LNCaP clone FGC (cell line): Measurements from ENCODE around the gene OLFM1.

Source experiments
- DNase-seq: peaks from one replicate; pipeline ENCODE4 v3.0.0-alpha.2; 2011; ENCODE audit warnings: low read depth
- H3K4me3 ChIP-seq: 2 replicates; pipeline ENCODE4 v1.5.1; 2011; ENCODE audit warnings: mild to moderate bottlenecking, low read depth, low read length, control low read depth
- CTCF ChIP-seq: IDR thresholded peaks from 2 replicates; pipeline ENCODE4 v1.5.1; 2012; ENCODE audit warnings: mild to moderate bottlenecking; ENCODE audit not compliant: control insufficient read depth, insufficient read depth; ENCODE audit errors: extremely low read depth

OLFM1 gene

DNA sequence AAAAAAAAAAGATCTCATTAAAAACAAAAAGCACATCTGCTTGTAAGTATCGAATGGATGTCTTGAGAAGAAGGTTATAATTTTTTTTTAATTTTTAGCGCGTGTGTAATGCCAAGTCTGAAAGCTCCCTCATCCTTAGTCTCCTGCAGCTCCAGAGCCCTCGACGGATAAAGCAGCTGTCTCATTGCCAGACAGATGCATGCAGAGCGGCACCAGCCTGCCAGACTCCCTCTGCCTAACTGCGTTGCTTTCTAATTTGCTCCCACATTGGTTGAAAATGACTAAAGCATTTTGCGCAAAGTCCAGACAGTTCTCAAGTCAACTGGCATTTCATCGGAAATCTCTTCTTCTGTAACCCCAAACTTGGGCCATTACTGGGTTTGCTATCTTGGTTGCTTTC, 29.4 kb downstream of the OLFM1 start:
- DNase-seq: no peak
- no peak overlapping the region for H3K4me3 ChIP-seq

DNA sequence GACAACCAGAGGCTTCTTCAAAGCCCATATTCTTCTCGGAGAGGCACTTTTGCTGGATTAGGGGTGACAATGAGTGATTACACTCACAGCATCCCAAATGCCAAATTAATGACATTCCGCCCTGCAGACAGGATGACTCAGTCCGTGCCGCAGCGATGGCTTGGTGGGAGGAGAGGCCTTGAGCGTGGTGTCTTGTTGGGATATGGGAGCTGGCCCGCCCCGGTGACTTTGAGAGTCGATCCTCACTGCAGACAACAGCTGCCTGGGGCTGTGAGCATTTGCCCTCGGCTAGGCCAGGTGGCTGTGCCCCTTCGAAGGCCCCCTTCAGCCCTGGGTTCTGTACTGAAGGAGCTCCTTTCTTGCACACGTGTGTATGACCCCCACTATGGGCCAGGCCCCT, 29.8 kb downstream of the OLFM1 start:
- no peak for TF ChIP-seq CTCF

More for the DNA sequence above, 29.4 kb downstream of the OLFM1 start:
- no peak for TF ChIP-seq CTCF

DNA sequence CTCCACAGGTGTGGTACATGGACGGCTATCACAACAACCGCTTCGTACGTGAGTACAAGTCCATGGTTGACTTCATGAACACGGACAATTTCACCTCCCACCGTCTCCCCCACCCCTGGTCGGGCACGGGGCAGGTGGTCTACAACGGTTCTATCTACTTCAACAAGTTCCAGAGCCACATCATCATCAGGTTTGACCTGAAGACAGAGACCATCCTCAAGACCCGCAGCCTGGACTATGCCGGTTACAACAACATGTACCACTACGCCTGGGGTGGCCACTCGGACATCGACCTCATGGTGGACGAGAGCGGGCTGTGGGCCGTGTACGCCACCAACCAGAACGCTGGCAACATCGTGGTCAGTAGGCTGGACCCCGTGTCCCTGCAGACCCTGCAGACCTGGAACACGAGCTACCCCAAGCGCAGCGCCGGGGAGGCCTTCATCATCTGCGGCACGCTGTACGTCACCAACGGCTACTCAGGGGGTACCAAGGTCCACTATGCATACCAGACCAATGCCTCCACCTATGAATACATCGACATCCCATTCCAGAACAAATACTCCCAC, 32.1 kb downstream of the OLFM1 start:
- DNase-seq: no peak
- TF ChIP-seq CTCF: no peak
- no peak overlapping the region for H3K4me3 ChIP-seq

More for the DNA sequence above, 29.8 kb downstream of the OLFM1 start:
- H3K4me3 ChIP-seq: no peak overlapping the region
- no peak for DNase-seq

- TF ChIP-seq CTCF: no peak
- no peak for DNase-seq
- no peak overlapping the region for H3K4me3 ChIP-seq
Observed at GRCh38 chr9:135120249-135120648, 32.8 kb downstream of the OLFM1 start.

- no peak for DNase-seq
- no peak for TF ChIP-seq CTCF
- H3K4me3 ChIP-seq: no peak overlapping the region
Observed at GRCh38 chr9:135122316-135122715, 34.8 kb downstream of the OLFM1 start.

DNA sequence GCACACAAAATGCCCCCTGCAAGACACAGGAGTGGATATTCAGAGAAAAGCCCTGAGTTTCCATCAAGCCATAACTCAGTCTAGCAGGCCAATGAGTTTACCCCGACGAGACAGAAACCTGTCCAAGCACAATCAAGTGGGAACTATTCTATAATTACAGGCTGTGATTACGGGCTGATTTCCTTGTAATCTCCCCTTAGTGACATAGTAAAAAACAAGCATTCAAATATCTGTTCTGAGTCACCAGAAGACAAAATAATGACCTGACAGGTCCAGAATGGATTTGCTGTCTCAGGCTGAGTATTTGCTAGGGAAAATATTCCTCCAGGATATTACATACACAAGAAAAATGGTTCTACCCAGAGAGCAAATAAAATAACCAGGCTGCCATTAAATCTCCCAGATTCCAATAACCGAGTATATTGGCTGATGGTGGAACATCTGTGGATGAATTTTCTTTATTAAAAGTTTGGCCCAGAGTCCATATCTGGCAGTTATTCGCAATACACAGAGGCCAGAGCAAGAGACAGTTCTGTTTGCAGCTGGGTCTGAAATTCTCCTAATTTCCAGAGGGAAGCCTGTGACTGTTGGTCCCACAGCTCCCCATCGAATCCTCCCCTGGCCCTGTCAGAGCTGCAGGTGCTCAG, 35.8 kb downstream of the OLFM1 start:
- no peak for TF ChIP-seq CTCF
- DNase-seq: no peak
- no peak overlapping the region for H3K4me3 ChIP-seq

- no peak for TF ChIP-seq CTCF
- no peak overlapping the region for H3K4me3 ChIP-seq
- no peak for DNase-seq
Observed at GRCh38 chr9:135123773-135124134, 36.3 kb downstream of the OLFM1 start.
